ENCODE results near the gene RNF151. TPM values are rescaled to one million over a fixed set of nuclear protein-coding genes. Genes with fewer than 3 reads are reported as not detected.

The RNF151 gene
- total RNA-seq, 1 experiment from 2014 or later: 0.28 TPM

DNA sequence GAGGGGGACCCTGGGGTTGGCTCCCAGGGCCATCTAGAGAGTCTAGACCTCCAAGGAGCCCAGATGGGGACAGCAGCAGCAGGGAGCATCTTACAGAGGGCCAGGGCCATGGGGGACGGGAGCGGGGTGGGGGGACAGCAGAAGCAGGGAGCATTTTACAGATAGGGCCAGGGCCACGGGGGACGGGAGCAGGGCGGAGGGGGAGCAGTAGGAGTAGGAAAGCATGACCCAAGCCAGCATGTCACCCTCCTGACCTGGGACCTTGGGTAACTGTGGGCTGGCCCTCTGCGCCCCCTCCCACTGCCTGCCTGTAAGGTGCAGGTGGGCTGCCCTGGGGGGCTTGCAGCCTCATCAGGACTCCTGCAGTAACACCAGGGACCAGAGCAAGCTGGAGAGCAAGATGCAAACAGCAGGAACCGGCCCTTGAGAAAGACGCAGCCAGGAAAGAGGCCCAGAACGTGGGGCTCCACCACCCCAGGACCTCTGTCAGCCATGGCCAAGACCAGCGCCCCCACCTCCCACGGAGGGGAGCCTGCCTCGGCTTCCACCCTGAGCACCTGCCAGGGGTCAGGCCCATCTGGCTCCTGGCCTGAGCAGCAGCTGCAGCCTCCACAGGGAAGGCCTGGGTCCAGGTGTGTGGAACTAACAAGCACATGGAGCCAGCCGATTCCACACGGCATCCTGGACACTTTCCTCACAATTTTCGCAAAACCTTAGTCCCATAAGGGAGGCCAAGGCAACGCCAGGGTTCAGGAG is 40.6 kb downstream of the RNF151 start:
- H4K5ac ChIP-seq (ENCODE audit: insufficient read length, low read depth, low read length): no peak overlapping the region
- H2BK120ac ChIP-seq (ENCODE audit: low read depth, low read length, poor library complexity, severe bottlenecking): no peak overlapping the region
- Mint-ChIP-seq H3K4me1 (peaks cover 22 to 36% of the 10 kb centered on the region in 2 experiments), H3K36me3 (ENCODE audit: insufficient read depth in 1 of 3, low read depth in 3 of 3) (peaks cover 8 to 19% (median 15%) of the 10 kb centered on the region in 3 experiments), H3K27ac (no peak overlapping the region; a peak in 1 of 7 replicates), H3K9me3 (no peaks in the 10 kb centered on the region; a peak in 1 of 5 replicates), H3K27me3 (ENCODE audit: low read depth) (no peaks in the 10 kb centered on the region; the same call in 1 of the 2 replicates), H3K4me3 (peak overlapping the region; percentile 78 to 81)
- H2BK5ac ChIP-seq (ENCODE audit: insufficient read length, low read length): no peak overlapping the region
- TF ChIP-seq, protein P1, sequence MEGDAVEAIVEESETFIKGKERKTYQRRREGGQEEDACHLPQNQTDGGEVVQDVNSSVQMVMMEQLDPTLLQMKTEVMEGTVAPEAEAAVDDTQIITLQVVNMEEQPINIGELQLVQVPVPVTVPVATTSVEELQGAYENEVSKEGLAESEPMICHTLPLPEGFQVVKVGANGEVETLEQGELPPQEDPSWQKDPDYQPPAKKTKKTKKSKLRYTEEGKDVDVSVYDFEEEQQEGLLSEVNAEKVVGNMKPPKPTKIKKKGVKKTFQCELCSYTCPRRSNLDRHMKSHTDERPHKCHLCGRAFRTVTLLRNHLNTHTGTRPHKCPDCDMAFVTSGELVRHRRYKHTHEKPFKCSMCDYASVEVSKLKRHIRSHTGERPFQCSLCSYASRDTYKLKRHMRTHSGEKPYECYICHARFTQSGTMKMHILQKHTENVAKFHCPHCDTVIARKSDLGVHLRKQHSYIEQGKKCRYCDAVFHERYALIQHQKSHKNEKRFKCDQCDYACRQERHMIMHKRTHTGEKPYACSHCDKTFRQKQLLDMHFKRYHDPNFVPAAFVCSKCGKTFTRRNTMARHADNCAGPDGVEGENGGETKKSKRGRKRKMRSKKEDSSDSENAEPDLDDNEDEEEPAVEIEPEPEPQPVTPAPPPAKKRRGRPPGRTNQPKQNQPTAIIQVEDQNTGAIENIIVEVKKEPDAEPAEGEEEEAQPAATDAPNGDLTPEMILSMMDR (conservative IDR thresholded peaks at IDR 0.05): no peak
- H2BK20ac ChIP-seq (ENCODE audit: low read depth, low read length, poor library complexity, severe bottlenecking): no peak overlapping the region
- H3T11ph ChIP-seq (ENCODE audit: low read length): no peak overlapping the region
- no peak overlapping the region for H2AFZ ChIP-seq (ENCODE audit: low read length)
- H4K91ac ChIP-seq (ENCODE audit: insufficient read length, low read depth, low read length): no peak overlapping the region
- no peak overlapping the region for H3K9ac ChIP-seq (ENCODE audit: extremely low read depth, insufficient read length, low read length)
- H2AK5ac ChIP-seq (ENCODE audit: insufficient read length, low read length): no peak overlapping the region
- H3K14ac ChIP-seq (ENCODE audit: insufficient read depth, low read length): no peak overlapping the region; the same call in 1 of the 2 replicates
- H4K8ac ChIP-seq (replicated peaks; ENCODE audit: insufficient read length, low read depth, low read length): no peak overlapping the region
- H3K9me3 ChIP-seq (ENCODE audit: control insufficient read depth, low read depth, low read length): no peaks in the 10 kb centered on the region
- no peaks in the 10 kb centered on the region for H4K20me1 ChIP-seq (ENCODE audit: control insufficient read depth, insufficient read depth, insufficient read length)
- H3K79me1 ChIP-seq (ENCODE audit: insufficient read depth, low read depth, low read length, poor library complexity, severe bottlenecking): peaks cover 24% of the 10 kb centered on the region
- no CpG with 5 or more reads among the region's 16 CpGs for WGBS (ENCODE audit: extremely low coverage, insufficient read length, low lambda C conversion rate)
- no peak overlapping the region for H3K4me2 ChIP-seq (ENCODE audit: insufficient read depth, insufficient read length, low read length)
- no peaks in the 10 kb centered on the region for H3K27me3 ChIP-seq (ENCODE audit: insufficient read depth, low read length)
- no peak overlapping the region for H3K27ac ChIP-seq (ENCODE audit: insufficient read length, low read depth, low read length)
- peaks cover 6% of the 10 kb centered on the region; the same call in 1 of the 2 replicates for H3K4me1 ChIP-seq (ENCODE audit: insufficient read depth, low read length)
- no peak overlapping the region for H3K18ac ChIP-seq (ENCODE audit: insufficient read length, low read depth, low read length)
- peaks cover 26% of the 10 kb centered on the region; the same call in 1 of the 2 replicates for H3K79me2 ChIP-seq (ENCODE audit: insufficient read depth, low read length)
- H3K23ac ChIP-seq (ENCODE audit: insufficient read length, low read depth, low read length): no peak overlapping the region
- H2BK15ac ChIP-seq (ENCODE audit: low read depth, low read length): no peak overlapping the region
- no peak for DNase-seq
- H3K23me2 ChIP-seq (ENCODE audit: insufficient read length, low read depth, low read length, poor library complexity, severe bottlenecking): peaks cover 11% of the 10 kb centered on the region
- no peak overlapping the region for H3K4ac ChIP-seq (ENCODE audit: low read depth, low read length)
- no peak overlapping the region for H3K56ac ChIP-seq (ENCODE audit: insufficient read length, low read depth, low read length)
- H2BK12ac ChIP-seq (ENCODE audit: insufficient read length, low read depth, low read length): no peak overlapping the region

All from H9 (cell line).